Right lobe of liver (tissue), 6 donors: ENCODE data around the gene PFKFB1. TPM values are rescaled to one million over a fixed set of nuclear protein-coding genes. Genes with fewer than 3 reads are reported as not detected.

Experiments used
- ATAC-seq, 4 donors: fragments of 200-7000 bp; cut with Tn5 transposase; one replicate each; pipeline ENCODE4 v1.9.1; 2020; ENCODE audit warnings: mild to moderate bottlenecking in 4 of 4, moderate library complexity in 4 of 4
- DNase-seq, 3 donors: peaks; one replicate each; pipeline ENCODE4 v3.0.0-alpha.2; 2020
- H3K27ac ChIP-seq, 3 donors: fragments of 200-600 bp; one replicate each; pipeline ENCODE4 v1.8.0; 2022
- H3K27me3 ChIP-seq, 2 donors: fragments of 200-600 bp; one replicate each; pipeline ENCODE4 v1.8.0; 2022
- H3K36me3 ChIP-seq, 4 donors: fragments of 200-600 bp; sonication (generic) in 1 of 4; one replicate each; pipeline versions ENCODE4 v1.5.1 to v1.8.0; 2017 to 2022; ENCODE audit warnings: control low read depth in 1 of 4
- H3K4me1 ChIP-seq, 4 donors: fragments of 200-600 bp; sonication (generic) in 1 of 4; one replicate each; pipeline versions ENCODE4 v1.5.1 to v1.8.0; 2017 to 2022; ENCODE audit warnings: control low read depth in 1 of 4
- H3K4me3 ChIP-seq, 3 donors: fragments of 200-600 bp; one replicate each; pipeline ENCODE4 v1.8.0; 2022
- H3K9me3 ChIP-seq, 4 donors: fragments of 200-600 bp; sonication (generic) in 1 of 4; one replicate each; pipeline versions ENCODE4 v1.5.1 to v1.8.0; 2017 to 2022; ENCODE audit warnings: control low read depth in 1 of 4
- POLR2A ChIP-seq: fragments of 450-650 bp; IDR thresholded peaks from one replicate; pipeline ENCODE4 v1.6.1; 2017; ENCODE audit warnings: antibody characterized with exemption, mild to moderate bottlenecking
- WGBS: methylation state at CpG from one replicate; pipeline ENCODE4 v1.1.6; 2018; ENCODE audit warnings: low coverage, low lambda C conversion rate; ENCODE audit not compliant: insufficient coverage; ENCODE audit errors: missing lambda C conversion rate; 5-methylcytosine and 5-hydroxymethylcytosine counted together
- intact Hi-C, 2 donors: fragments of 100-400 bp; cut with DNase I; formaldehyde crosslinking; loops; one replicate each; pipeline versions ENCODE4 v1.11.2 to v1.14.1; 2022
- total RNA-seq, 6 experiments: library from RNA; depleted of rRNA in 2 of 6; stranded (reverse); fragments of >200 nt in 2 of 6; fragmentation: NEBNext Ultra II Directional in 3 of 6; extraction: Animal tissue kit (Norgen Biotek cat#: 25700) in 3 of 6; gene quantifications; one replicate each; pipeline versions ENCODE4 v1.1.0 to v1.2.4, GENCODE V29; 2016 to 2023
- TF ChIP-seq, protein P1 (sequence below), 4 donors: fragments of 200-600 bp in 3 of 4; fragments of 450-650 bp in 1 of 4; IDR thresholded peaks; one replicate each; pipeline versions ENCODE4 v1.5.1 to v1.8.0; 2016 to 2022; ENCODE audit warnings: antibody characterized with exemption in 4 of 4, mild to moderate bottlenecking in 2 of 4
- donor health status: DM: no; HTN: yes; CAD: no.
- donor health status: DM: no; HTN: no; CAD: no.
- donor health status: DM: no; HTN: no; CAD: no.
- donor health status: DM: no; HTN: yes; CAD: no.
- donor health status: DM: no; HTN: yes; CAD: no.

PFKFB1 gene
- total RNA-seq, 6 experiments from 2014 or later: 3.8 to 21.8 (median 16.7) TPM

DNA sequence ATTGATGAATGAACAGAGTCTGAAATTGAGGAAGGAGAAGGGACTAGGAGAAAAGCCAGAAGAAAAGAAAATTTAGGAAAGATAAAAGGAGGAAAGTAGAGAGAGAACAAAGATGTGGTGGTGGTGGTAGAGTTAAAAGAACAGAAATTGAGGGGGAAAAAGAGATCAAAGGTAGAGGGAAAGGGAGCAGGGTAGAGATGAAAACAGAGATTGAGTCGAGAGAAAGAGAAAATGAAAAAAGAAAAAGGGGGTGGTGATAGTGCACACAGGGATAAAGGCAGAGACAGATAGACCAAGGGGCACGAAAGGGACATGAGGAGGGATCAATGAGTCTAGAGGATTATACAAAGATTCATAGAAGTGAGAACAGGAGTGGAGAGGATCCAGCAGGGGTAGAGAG, 32.9 kb upstream of the PFKFB1 start:
- 26% methylated on average over 2 of the region's 2 CpGs for WGBS
- no peak for ATAC-seq

DNA sequence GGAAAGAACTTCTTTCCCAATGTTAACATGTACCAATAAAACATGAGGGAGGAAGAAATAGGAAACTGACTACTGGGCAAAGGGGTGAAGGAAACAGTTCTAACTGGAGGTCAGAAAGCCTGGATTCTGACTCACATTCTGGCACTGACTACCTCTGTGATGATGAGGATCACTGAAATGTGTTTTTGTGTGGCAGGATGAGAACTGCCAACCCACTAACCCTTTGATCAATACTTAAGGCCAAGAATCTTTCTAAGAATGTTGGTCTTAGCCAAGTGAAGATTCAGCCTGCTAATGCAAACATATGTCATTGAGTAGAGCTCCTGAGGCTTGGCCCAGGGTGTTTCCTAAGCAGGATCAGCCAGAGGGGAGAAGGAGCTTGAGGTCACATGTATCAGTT, 32.2 kb upstream of the PFKFB1 start:
- TF ChIP-seq POLR2A: no peak
- TF ChIP-seq, protein P1, sequence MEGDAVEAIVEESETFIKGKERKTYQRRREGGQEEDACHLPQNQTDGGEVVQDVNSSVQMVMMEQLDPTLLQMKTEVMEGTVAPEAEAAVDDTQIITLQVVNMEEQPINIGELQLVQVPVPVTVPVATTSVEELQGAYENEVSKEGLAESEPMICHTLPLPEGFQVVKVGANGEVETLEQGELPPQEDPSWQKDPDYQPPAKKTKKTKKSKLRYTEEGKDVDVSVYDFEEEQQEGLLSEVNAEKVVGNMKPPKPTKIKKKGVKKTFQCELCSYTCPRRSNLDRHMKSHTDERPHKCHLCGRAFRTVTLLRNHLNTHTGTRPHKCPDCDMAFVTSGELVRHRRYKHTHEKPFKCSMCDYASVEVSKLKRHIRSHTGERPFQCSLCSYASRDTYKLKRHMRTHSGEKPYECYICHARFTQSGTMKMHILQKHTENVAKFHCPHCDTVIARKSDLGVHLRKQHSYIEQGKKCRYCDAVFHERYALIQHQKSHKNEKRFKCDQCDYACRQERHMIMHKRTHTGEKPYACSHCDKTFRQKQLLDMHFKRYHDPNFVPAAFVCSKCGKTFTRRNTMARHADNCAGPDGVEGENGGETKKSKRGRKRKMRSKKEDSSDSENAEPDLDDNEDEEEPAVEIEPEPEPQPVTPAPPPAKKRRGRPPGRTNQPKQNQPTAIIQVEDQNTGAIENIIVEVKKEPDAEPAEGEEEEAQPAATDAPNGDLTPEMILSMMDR (IDR thresholded peaks at IDR 0.05): no peak
- peak in 1 of 4 donors; percentile 25 for ATAC-seq
- intact Hi-C loops: no loop called here
- no peak for DNase-seq
- Histone ChIP-seq H3K4me3 (no peak overlapping the region), H3K9me3 (no peaks in the 10 kb centered on the region), H3K36me3 (no peaks in the 10 kb centered on the region), H3K27me3 (no peaks in the 10 kb centered on the region), H3K27ac (no peak overlapping the region), H3K4me1 (no peaks in the 10 kb centered on the region)

More for the DNA sequence above, 32.9 kb upstream of the PFKFB1 start:
- Histone ChIP-seq H3K36me3 (no peaks in the 10 kb centered on the region), H3K4me1 (no peaks in the 10 kb centered on the region), H3K27ac (no peak overlapping the region), H3K9me3 (no peaks in the 10 kb centered on the region), H3K4me3 (no peak overlapping the region), H3K27me3 (no peaks in the 10 kb centered on the region)
- DNase-seq: no peak
- TF ChIP-seq POLR2A: no peak
- TF ChIP-seq, protein P1 (IDR thresholded peaks at IDR 0.05): no peak
- intact Hi-C loops: no loop called here

DNA sequence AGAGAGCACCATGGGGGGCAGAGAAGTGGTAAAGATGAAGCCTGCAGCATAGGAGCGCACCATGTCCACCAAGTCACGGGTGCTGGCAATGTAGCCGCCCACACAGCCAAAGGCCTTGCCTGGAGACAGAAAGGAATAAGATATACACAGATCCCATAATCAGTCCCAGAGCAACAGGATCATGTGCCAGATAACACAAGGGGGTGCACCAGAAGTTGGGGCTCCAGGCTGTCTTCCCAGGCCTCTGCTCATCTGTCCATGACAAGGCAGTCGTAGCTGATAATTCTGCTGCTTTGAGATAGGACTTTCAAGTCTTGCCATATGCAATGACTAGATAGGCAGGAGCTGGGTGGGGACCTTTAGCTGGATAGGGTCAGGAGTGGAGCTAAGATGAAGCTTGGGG, 20.9 kb upstream of the PFKFB1 start:
- TF ChIP-seq, protein P1 (IDR thresholded peaks at IDR 0.05): no peak
- TF ChIP-seq POLR2A: no peak
- DNase-seq: no peak

DNA sequence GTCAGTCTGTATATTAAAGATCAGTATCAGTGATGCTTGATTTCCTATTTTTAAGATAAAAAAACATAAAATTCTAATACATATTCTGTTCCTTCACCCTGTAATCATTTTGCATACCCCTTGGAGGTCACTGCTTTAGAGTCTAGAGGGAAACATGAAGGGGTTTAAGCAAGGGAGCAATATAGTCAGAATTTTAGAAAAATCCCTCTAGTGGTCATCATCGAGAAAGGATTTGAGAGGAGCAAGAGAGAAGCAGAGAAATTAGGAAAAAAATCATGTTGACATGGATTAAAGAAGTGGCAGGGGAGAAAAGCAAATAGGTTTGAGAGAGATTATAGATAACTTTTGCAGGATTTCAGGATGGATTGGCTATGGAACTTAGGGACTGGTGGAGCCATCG, 17.3 kb upstream of the PFKFB1 start:
- H3K4me1 ChIP-seq: peaks cover 0 to 25% (median 9%) of the 10 kb centered on the region in 4 donors
- WGBS: 18% methylated on average over 2 of the region's 2 CpGs
- no peaks in the 10 kb centered on the region for H3K27me3 ChIP-seq
- H3K36me3 ChIP-seq: no peaks in the 10 kb centered on the region
- H3K9me3 ChIP-seq: no peaks in the 10 kb centered on the region
- no peak for ATAC-seq
- intact Hi-C loops: no loop called here
- DNase-seq: no peak
- TF ChIP-seq, protein P1 (IDR thresholded peaks at IDR 0.05): peak; percentile 26 to 48 (median 34)
- no peak for TF ChIP-seq POLR2A
- H3K27ac ChIP-seq: no peak overlapping the region
- no peak overlapping the region for H3K4me3 ChIP-seq

More for the DNA sequence above, 20.9 kb upstream of the PFKFB1 start:
- H3K27me3 ChIP-seq: no peaks in the 10 kb centered on the region
- WGBS: 60% methylated on average over 1 of the region's 4 CpGs
- H3K27ac ChIP-seq: no peak overlapping the region
- H3K36me3 ChIP-seq: no peaks in the 10 kb centered on the region
- intact Hi-C loops: no loop called here
- no peaks in the 10 kb centered on the region for H3K9me3 ChIP-seq
- no peak for ATAC-seq
- no peaks in the 10 kb centered on the region for H3K4me1 ChIP-seq
- H3K4me3 ChIP-seq: no peak overlapping the region
